GM23248 (cell line): Measurements from ENCODE around the gene FAM156A. TPM values are rescaled to one million over a fixed set of nuclear protein-coding genes. Genes with fewer than 3 reads are reported as not detected.
A peak's percentile ranks its signal among the peaks of the same experiment; 100 is the strongest.
"Not testable (repeated sequence)": the region's sequence is repeated elsewhere in the genome, so short reads cannot be mapped to it uniquely, and the experiment has no call there.

Source experiments
- DNase-seq: peaks from one replicate; pipeline ENCODE4 v3.0.0-alpha.2; 2015
- H2AFZ ChIP-seq: fragments of 200-600 bp; sonication (generic); 2 replicates; pipeline ENCODE4 v1.6.1; 2016; ENCODE audit warnings: antibody characterized with exemption
- H3F3A ChIP-seq: fragments of 200-600 bp; sonication (generic); 2 replicates; pipeline ENCODE4 v1.6.1; 2016; ENCODE audit warnings: mild to moderate bottlenecking, antibody characterized with exemption, mixed run types; ENCODE audit not compliant: insufficient read depth
- H3K27ac ChIP-seq: fragments of 200-600 bp; sonication (generic); 2 replicates; pipeline ENCODE4 v1.5.1; 2016; ENCODE audit warnings: mild to moderate bottlenecking
- H3K27me3 ChIP-seq: fragments of 200-600 bp; sonication (generic); replicated peaks from 2 replicates; pipeline ENCODE4 v1.6.1; 2016; ENCODE audit warnings: mild to moderate bottlenecking; ENCODE audit not compliant: insufficient read depth
- H3K36me3 ChIP-seq: fragments of 200-600 bp; sonication (generic); 2 replicates; pipeline ENCODE4 v1.6.1; 2016; ENCODE audit warnings: low read depth, mild to moderate bottlenecking
- H3K4me1 ChIP-seq: fragments of 200-600 bp; sonication (generic); 2 replicates; pipeline ENCODE4 v1.6.1; 2016; ENCODE audit warnings: mild to moderate bottlenecking; ENCODE audit not compliant: insufficient read depth
- H3K4me2 ChIP-seq: fragments of 200-600 bp; sonication (generic); one replicate; pipeline ENCODE4 v1.6.1; 2016; ENCODE audit warnings: mild to moderate bottlenecking; ENCODE audit not compliant: unreplicated experiment
- H3K4me3 ChIP-seq: fragments of 200-600 bp; sonication (generic); 2 replicates; pipeline ENCODE4 v1.5.1; 2016; ENCODE audit warnings: mild to moderate bottlenecking
- H3K79me2 ChIP-seq: fragments of 200-600 bp; sonication (generic); 2 replicates; pipeline ENCODE4 v1.6.1; 2016; ENCODE audit warnings: mild to moderate bottlenecking; ENCODE audit not compliant: insufficient read depth
- H3K9ac ChIP-seq: fragments of 200-600 bp; sonication (generic); 2 replicates; pipeline ENCODE4 v1.6.1; 2016; ENCODE audit warnings: mild to moderate bottlenecking
- H3K9me2 ChIP-seq: fragments of 200-600 bp; sonication (generic); 2 replicates; pipeline ENCODE4 v1.6.1; 2016; ENCODE audit warnings: mixed run types, mild to moderate bottlenecking, moderate library complexity; ENCODE audit not compliant: insufficient read depth
- H3K9me3 ChIP-seq: fragments of 200-600 bp; sonication (generic); one replicate; pipeline ENCODE4 v1.6.1; 2017; ENCODE audit warnings: low read depth
- H4K20me1 ChIP-seq: fragments of 200-600 bp; sonication (generic); 2 replicates; pipeline ENCODE4 v1.6.0; 2016; ENCODE audit not compliant: insufficient read depth
- EZH2 ChIP-seq: fragments of 200-600 bp; sonication (generic); IDR thresholded peaks from 2 replicates; pipeline ENCODE4 v1.6.1; 2018; ENCODE audit warnings: antibody characterized with exemption, mild to moderate bottlenecking; ENCODE audit not compliant: insufficient read depth, poor library complexity, severe bottlenecking
- EZH2phosphoT487 ChIP-seq: fragments of 200-600 bp; sonication (generic); IDR thresholded peaks from 2 replicates; pipeline ENCODE4 v1.6.1; 2018; ENCODE audit warnings: antibody characterized with exemption, moderate library complexity, mild to moderate bottlenecking, low read depth; ENCODE audit not compliant: insufficient read depth
- WGBS, 2 experiments: methylation state at CpG; one replicate each; pipeline ENCODE4 v1.1.6; 2015 to 2017; ENCODE audit warnings: low lambda C conversion rate in 2 of 2, low coverage in 1 of 2; ENCODE audit errors: missing lambda C conversion rate in 2 of 2; 5-methylcytosine and 5-hydroxymethylcytosine counted together
- in situ Hi-C: fragments of 300-500 bp; cut with MboI; formaldehyde crosslinking; loops from 2 replicates; pipeline ENCODE4 v1.15.0; 2020
- polyA plus RNA-seq: library from polyadenylated mRNA; unstranded; fragments of >200 nt; fragmentation: Nextera tagmentation; extraction: Ambion mirVana; gene quantifications from 2 replicates; pipeline ENCODE4 v1.2.1, GENCODE V29; 2016
- total RNA-seq: library from RNA; depleted of rRNA; stranded (reverse); fragments of >200 nt; shearing (Covaris generic); gene quantifications from 2 replicates; pipeline ENCODE4 v1.2.3, GENCODE V29; 2014

The FAM156A gene
- total and polyA plus RNA-seq, 2 experiments from 2014 or later: 17.4 to 31.7 TPM

DNA sequence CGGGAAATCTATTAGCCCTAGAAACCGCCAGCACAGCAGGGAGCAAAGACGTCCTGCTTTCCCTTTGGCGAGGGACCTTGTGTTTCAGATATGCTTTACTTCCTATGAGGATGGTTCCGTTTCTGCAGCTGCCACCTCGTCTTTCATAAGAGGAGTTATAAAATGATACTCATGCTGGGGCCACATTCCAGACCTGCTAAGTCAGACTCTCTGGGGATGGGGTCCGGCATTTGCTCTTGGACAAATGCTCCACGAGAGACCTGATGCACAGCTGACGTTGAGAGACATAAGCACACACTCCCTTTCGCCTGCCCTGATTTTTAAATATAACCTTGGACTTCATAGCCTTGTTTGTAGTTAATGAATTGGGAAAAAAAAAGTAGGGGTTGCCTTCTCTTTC is 16.6 kb downstream of the FAM156A start:
- H3K9me2 ChIP-seq, in situ Hi-C loops, H3K27ac ChIP-seq, H3F3A ChIP-seq, H3K4me1 ChIP-seq, DNase-seq, H2AFZ ChIP-seq, H3K79me2 ChIP-seq, H3K4me3 ChIP-seq, H3K36me3 ChIP-seq, H4K20me1 ChIP-seq, H3K4me2 ChIP-seq, H3K27me3 ChIP-seq, H3K9me3 ChIP-seq, H3K9ac ChIP-seq: not testable (repeated sequence)
- no CpG with 5 or more reads among the region's 10 CpGs for WGBS, 2 experiments

- DNase-seq, H3F3A ChIP-seq, in situ Hi-C loops: not testable (repeated sequence)
Observed at GRCh38 chrX:52940704-52941103, 17.6 kb downstream of the FAM156A start.

DNA sequence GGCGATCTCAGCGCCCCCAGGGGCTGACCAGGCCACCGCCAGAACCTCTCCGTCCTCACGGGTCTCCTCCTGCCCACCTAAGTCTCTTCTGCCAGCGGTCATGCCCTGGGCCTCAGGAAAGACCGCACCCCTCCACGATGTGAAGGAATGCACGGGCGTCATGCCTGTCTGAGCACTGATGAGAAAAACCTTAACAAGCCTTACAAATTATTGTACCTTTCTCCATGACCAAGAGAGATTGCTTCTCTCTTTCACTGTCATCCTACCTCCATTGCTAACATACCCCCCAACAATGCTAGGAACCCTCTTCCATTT is 22.9 kb downstream of the FAM156A start:
- Histone ChIP-seq H3K4me2 (peak overlapping the region; percentile 96), H2AFZ (peak overlapping the region; percentile 80), H3K27ac (peak overlapping the region; percentile 97), H3K4me3 (peak overlapping the region; percentile 83), H3K9ac (peak overlapping the region; percentile 98)
- H3K79me2 ChIP-seq, H3K27me3 ChIP-seq, H3K9me2 ChIP-seq, H3K36me3 ChIP-seq, H3K9me3 ChIP-seq, H3F3A ChIP-seq, H4K20me1 ChIP-seq, in situ Hi-C loops, H3K4me1 ChIP-seq: not testable (repeated sequence)
- 0 to 5% methylated on average over 9 of the region's 10 CpGs for WGBS, 2 experiments
- DNase-seq: peak; percentile 53

More at GRCh38 chrX:52940704-52941103, 17.6 kb downstream of the FAM156A start:
- not testable (repeated sequence) for H3K27me3 ChIP-seq, H3K79me2 ChIP-seq, H3K9ac ChIP-seq, H3K4me2 ChIP-seq, H3K36me3 ChIP-seq, H3K9me3 ChIP-seq, H3K4me1 ChIP-seq, H4K20me1 ChIP-seq, H2AFZ ChIP-seq, H3K9me2 ChIP-seq, H3K27ac ChIP-seq, H3K4me3 ChIP-seq
- no CpG with 5 or more reads among the region's 4 CpGs for WGBS, 2 experiments

- Histone ChIP-seq H4K20me1 (no peaks in the 10 kb centered on the region), H3K36me3 (no peaks in the 10 kb centered on the region), H3K27ac (peak overlapping the region; percentile 97), H3K9me3 (no peaks in the 10 kb centered on the region), H3K4me3 (peak overlapping the region; percentile 83), H3K4me2 (peak overlapping the region; percentile 96), H3K9ac (peak overlapping the region; percentile 98), H3K9me2 (no peaks in the 10 kb centered on the region), H3K4me1 (peaks cover 6% of the 10 kb centered on the region; the same call in 1 of the 2 replicates), H3K27me3 (no peaks in the 10 kb centered on the region), H2AFZ (peak overlapping the region; percentile 89), H3F3A (peaks cover 5% of the 10 kb centered on the region), H3K79me2 (no peaks in the 10 kb centered on the region)
- in situ Hi-C loops: no loop called here
- 0 to 1% methylated on average over 22 to 44 of the region's 61 CpGs for WGBS, 2 experiments
- peak; percentile 95 for DNase-seq
- TF ChIP-seq EZH2: no peak
Observed at GRCh38 chrX:52934704-52935469, 23.4 kb downstream of the FAM156A start.

GRCh38 chrX:52933976-52934703 is 24.2 kb downstream of the FAM156A start:
- H3K9ac ChIP-seq: peak overlapping the region; percentile 98
- H3K9me3 ChIP-seq: no peaks in the 10 kb centered on the region
- peak overlapping the region; percentile 89 for H2AFZ ChIP-seq
- no peaks in the 10 kb centered on the region for H3K79me2 ChIP-seq
- peak overlapping the region; percentile 83 for H3K4me3 ChIP-seq
- H3K27me3 ChIP-seq: no peaks in the 10 kb centered on the region
- peaks cover 5% of the 10 kb centered on the region for H3F3A ChIP-seq
- no peaks in the 10 kb centered on the region for H3K9me2 ChIP-seq
- TF ChIP-seq EZH2 (no peak), EZH2phosphoT487 (no peak)
- no peaks in the 10 kb centered on the region for H3K36me3 ChIP-seq
- H3K27ac ChIP-seq: peak overlapping the region; percentile 97
- WGBS, 2 experiments: 1 to 2% methylated on average over 22 to 26 of the region's 27 CpGs
- in situ Hi-C loops: no loop called here
- H4K20me1 ChIP-seq: no peaks in the 10 kb centered on the region
- H3K4me1 ChIP-seq: peaks cover 6% of the 10 kb centered on the region; the same call in 1 of the 2 replicates
- H3K4me2 ChIP-seq: peak overlapping the region; percentile 95
- no peak for DNase-seq
